HepG2 (cell line): ENCODE results near the gene NDUFB7. TPM values are rescaled to one million over a fixed set of nuclear protein-coding genes. Genes with fewer than 3 reads are reported as not detected.

Experiments used
- HDAC2 ChIP-seq: sonication (generic); formaldehyde crosslinking; IDR thresholded peaks from 2 replicates; pipeline ENCODE4 v1.4.0; 2020; ENCODE audit warnings: missing genetic modification reagents
- HNF4A ChIP-seq: sonication (generic); formaldehyde crosslinking; IDR thresholded peaks from 2 replicates; pipeline ENCODE4 v1.4.0; 2020; ENCODE audit warnings: missing genetic modification reagents
- KDM2A ChIP-seq: sonication (generic); formaldehyde crosslinking; IDR thresholded peaks from 2 replicates; pipeline ENCODE4 v1.4.0; 2020; ENCODE audit warnings: low read depth, missing genetic modification reagents, borderline replicate concordance
- KDM4B ChIP-seq: sonication (generic); formaldehyde crosslinking; IDR thresholded peaks from 2 replicates; pipeline ENCODE4 v1.4.0; 2020; ENCODE audit warnings: missing genetic modification reagents
- KDM6A ChIP-seq: IDR thresholded peaks from 2 replicates; pipeline ENCODE4 v1.6.1; 2016; ENCODE audit warnings: low read depth
- KLF16 ChIP-seq, 2 experiments: sonication (generic) in 1 of 2; formaldehyde crosslinking in 1 of 2; IDR thresholded peaks; 2 replicates each; pipeline versions ENCODE4 v1.6.1 to v1.8.0; 2016 to 2023; ENCODE audit warnings: missing genetic modification reagents in 2 of 2, missing compliant biosample characterization in 1 of 2
- PAXIP1 ChIP-seq: sonication (generic); formaldehyde crosslinking; conservative IDR thresholded peaks from 2 replicates; pipeline ENCODE4 v1.4.0; 2020; ENCODE audit warnings: mild to moderate bottlenecking, missing genetic modification reagents, moderate library complexity
- PPARG ChIP-seq: conservative IDR thresholded peaks from 2 replicates; pipeline ENCODE4 v1.6.1; 2016; ENCODE audit warnings: missing biosample characterization, missing genetic modification reagents
- REPIN1 ChIP-seq: sonication (generic); formaldehyde crosslinking; IDR thresholded peaks from 2 replicates; pipeline ENCODE4 v1.8.0; 2022; ENCODE audit warnings: missing genetic modification reagents, low read depth, mild to moderate bottlenecking, borderline replicate concordance
- SIX4 ChIP-seq: sonication (generic); formaldehyde crosslinking; IDR thresholded peaks from 2 replicates; pipeline ENCODE4 v1.4.0; 2020; ENCODE audit warnings: missing genetic modification reagents
- SP5 ChIP-seq: IDR thresholded peaks from 2 replicates; pipeline ENCODE4 v1.6.1; 2016; ENCODE audit warnings: low read depth, borderline replicate concordance
- TFAP4 ChIP-seq: sonication (generic); IDR thresholded peaks from 2 replicates; pipeline ENCODE4 v1.6.1; 2016; ENCODE audit warnings: low read depth, borderline replicate concordance
- ZNF629 ChIP-seq: sonication (generic); formaldehyde crosslinking; conservative IDR thresholded peaks from 2 replicates; pipeline ENCODE4 v1.5.0; 2020; ENCODE audit warnings: missing genetic modification reagents
- ZNF644 ChIP-seq: IDR thresholded peaks from 2 replicates; pipeline ENCODE4 v1.6.1; 2016; ENCODE audit warnings: low read depth
- ZSCAN21 ChIP-seq: sonication (generic); formaldehyde crosslinking; IDR thresholded peaks from 2 replicates; pipeline ENCODE4 v1.8.0; 2022; ENCODE audit warnings: mild to moderate bottlenecking, missing genetic modification reagents, moderate library complexity, borderline replicate concordance
- polyA plus RNA-seq, 8 experiments: library from polyadenylated mRNA; depleted of rRNA in 3 of 8; stranded (reverse) in 7 of 8; unstranded in 1 of 8; fragments of >200 nt; fragmentation: Illumina TruSeq in 4 of 8; extraction: Trizol in 4 of 8; gene quantifications; 2 replicates each; pipeline versions ENCODE4 v1.2.1 to v1.2.3, GENCODE V29; 2011 to 2016; ENCODE audit warnings: low read depth in 4 of 8, missing spikeins in 1 of 8, mixed read lengths in 1 of 8; ENCODE audit not compliant: insufficient read depth in 1 of 8
- total RNA-seq, 5 experiments: library from RNA; depleted of rRNA; stranded (reverse); fragments of >200 nt; fragmentation: Illumina TruSeq; extraction: Trizol; gene quantifications; 2 replicates each; pipeline ENCODE4 v1.2.3, GENCODE V29; 2016; ENCODE audit warnings: low read depth in 1 of 5
- TF ChIP-seq, protein P1 (sequence below): sonication (generic); formaldehyde crosslinking; IDR thresholded peaks from 2 replicates; pipeline ENCODE4 v1.4.0; 2020; ENCODE audit warnings: missing genetic modification reagents
- TF ChIP-seq, protein P2 (sequence below): sonication (generic); formaldehyde crosslinking; IDR thresholded peaks from 2 replicates; pipeline ENCODE4 v1.4.0; 2020; ENCODE audit warnings: missing genetic modification reagents
- TF ChIP-seq, protein P3 (sequence below): IDR thresholded peaks from 2 replicates; pipeline ENCODE4 v1.6.1; 2016; ENCODE audit warnings: missing genetic modification reagents, missing compliant biosample characterization

NDUFB7 gene
- total and polyA plus RNA-seq, 2 of the 13 experiments (the other 11 are each of a cell fraction or from before 2014, with no cell fraction given) = 156 to 198 TPM

DNA sequence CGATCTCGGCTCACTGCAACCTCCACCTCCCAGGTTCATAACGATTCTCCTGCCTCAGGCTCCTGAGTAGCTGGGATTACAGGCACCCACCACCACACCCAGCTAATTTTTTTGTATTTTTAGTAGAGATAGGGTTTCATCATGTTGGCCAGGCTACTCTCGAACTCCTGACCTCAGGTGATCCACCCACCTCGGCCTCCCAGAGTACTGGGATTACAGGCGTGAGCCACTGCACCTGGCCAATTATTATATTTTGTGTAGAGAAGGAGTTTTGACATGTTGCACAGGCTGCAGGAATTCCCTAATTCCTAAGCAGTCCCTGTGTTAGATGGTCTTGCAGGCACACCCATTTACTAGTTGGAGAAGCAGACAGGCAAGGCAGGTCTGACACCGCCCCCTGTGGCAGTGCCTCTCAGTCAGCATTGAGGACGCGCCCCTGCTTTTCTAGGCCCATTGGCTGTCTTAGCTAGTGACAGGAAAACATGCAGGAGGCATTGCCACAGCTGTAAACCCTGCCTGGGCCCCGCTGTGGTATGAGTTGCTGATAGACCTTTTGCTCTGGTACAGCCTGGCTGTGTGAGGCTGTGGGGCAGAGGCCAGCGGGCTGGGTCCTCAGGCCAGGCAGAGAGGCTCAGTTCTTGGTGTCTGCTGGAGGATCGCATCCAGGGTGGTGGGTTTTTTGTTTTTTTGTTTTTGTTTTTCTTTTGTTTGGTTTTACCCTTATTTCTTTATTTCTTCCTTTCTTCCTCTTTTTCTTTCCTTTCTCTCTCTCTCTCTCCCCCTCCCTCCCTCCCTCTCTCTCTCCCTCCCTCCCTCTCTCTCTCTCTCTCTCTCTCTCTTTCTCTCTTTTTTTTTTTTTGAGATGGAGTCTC lies 20.5 kb downstream of the NDUFB7 start (continued):
- TF ChIP-seq, protein P1, sequence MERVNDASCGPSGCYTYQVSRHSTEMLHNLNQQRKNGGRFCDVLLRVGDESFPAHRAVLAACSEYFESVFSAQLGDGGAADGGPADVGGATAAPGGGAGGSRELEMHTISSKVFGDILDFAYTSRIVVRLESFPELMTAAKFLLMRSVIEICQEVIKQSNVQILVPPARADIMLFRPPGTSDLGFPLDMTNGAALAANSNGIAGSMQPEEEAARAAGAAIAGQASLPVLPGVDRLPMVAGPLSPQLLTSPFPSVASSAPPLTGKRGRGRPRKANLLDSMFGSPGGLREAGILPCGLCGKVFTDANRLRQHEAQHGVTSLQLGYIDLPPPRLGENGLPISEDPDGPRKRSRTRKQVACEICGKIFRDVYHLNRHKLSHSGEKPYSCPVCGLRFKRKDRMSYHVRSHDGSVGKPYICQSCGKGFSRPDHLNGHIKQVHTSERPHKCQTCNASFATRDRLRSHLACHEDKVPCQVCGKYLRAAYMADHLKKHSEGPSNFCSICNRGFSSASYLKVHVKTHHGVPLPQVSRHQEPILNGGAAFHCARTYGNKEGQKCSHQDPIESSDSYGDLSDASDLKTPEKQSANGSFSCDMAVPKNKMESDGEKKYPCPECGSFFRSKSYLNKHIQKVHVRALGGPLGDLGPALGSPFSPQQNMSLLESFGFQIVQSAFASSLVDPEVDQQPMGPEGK (CRISPR knock-in tag) = peak; percentile 48; the same call in 1 of the 2 replicates
- TF ChIP-seq KLF16 (CRISPR knock-in tag; IDR thresholded peaks at IDR 0.05) (peak in 1 of 2 experiments; percentile 33; a peak in 1 of 4 replicates), HDAC2 (CRISPR knock-in tag) (peak; percentile 66; the same call in 1 of the 2 replicates), TFAP4 (peak; percentile 94; the same call in 1 of the 2 replicates), ZNF644 (CRISPR knock-in tag) (0 out of 2 replicates have a peak, but pooled peaks have one; percentile 49), ZSCAN21 (CRISPR knock-in tag) (peak; percentile 51; the same call in 1 of the 2 replicates), SP5 (CRISPR knock-in tag) (0 out of 2 replicates have a peak, but pooled peaks have one; percentile 25), PPARG (CRISPR knock-in tag) (peak; percentile 68), KDM6A (CRISPR knock-in tag) (0 out of 2 replicates have a peak, but pooled peaks have one; percentile 36), KDM2A (CRISPR knock-in tag) (peak; percentile 50; the same call in 1 of the 2 replicates), SIX4 (CRISPR knock-in tag) (peak; percentile 30; the same call in 1 of the 2 replicates), REPIN1 (CRISPR knock-in tag) (peak; percentile 56; the same call in 1 of the 2 replicates), HNF4A (CRISPR knock-in tag) (peak; percentile 52), KDM4B (CRISPR knock-in tag) (0 out of 2 replicates have a peak, but pooled peaks have one; percentile 36), PAXIP1 (CRISPR knock-in tag) (peak; percentile 82), ZNF629 (CRISPR knock-in tag) (peak; percentile 68)
- TF ChIP-seq, protein P2, sequence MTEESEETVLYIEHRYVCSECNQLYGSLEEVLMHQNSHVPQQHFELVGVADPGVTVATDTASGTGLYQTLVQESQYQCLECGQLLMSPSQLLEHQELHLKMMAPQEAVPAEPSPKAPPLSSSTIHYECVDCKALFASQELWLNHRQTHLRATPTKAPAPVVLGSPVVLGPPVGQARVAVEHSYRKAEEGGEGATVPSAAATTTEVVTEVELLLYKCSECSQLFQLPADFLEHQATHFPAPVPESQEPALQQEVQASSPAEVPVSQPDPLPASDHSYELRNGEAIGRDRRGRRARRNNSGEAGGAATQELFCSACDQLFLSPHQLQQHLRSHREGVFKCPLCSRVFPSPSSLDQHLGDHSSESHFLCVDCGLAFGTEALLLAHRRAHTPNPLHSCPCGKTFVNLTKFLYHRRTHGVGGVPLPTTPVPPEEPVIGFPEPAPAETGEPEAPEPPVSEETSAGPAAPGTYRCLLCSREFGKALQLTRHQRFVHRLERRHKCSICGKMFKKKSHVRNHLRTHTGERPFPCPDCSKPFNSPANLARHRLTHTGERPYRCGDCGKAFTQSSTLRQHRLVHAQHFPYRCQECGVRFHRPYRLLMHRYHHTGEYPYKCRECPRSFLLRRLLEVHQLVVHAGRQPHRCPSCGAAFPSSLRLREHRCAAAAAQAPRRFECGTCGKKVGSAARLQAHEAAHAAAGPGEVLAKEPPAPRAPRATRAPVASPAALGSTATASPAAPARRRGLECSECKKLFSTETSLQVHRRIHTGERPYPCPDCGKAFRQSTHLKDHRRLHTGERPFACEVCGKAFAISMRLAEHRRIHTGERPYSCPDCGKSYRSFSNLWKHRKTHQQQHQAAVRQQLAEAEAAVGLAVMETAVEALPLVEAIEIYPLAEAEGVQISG = peak; percentile 52
- TF ChIP-seq, protein P3, sequence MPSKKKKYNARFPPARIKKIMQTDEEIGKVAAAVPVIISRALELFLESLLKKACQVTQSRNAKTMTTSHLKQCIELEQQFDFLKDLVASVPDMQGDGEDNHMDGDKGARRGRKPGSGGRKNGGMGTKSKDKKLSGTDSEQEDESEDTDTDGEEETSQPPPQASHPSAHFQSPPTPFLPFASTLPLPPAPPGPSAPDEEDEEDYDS = peak; percentile 54; the same call in 1 of the 2 replicates
